Panc1 (cell line): Measurements from ENCODE around the gene DSCAM. TPM values are rescaled to one million over a fixed set of nuclear protein-coding genes. Genes with fewer than 3 reads are reported as not detected.

Experiments
- ATAC-seq: fragments of 200-7000 bp; cut with Tn5 transposase; 2 replicates; pipeline ENCODE4 v1.9.1; 2020; ENCODE audit warnings: mild to moderate bottlenecking, moderate library complexity
- BruUV-seq: library from RNA; stranded (reverse); fragments of 400-500 nt; replicated peaks from 2 replicates; lab custom pipeline; 2021; lab: Mats Ljungman, UMichigan
- CTCF ChIA-PET: fragments of 300-600 bp; sonication (Branson Sonifier 250); formaldehyde crosslinking; loops from one replicate; lab custom pipeline; 2022; ENCODE audit warnings: antibody characterized with exemption; lab: Charles Lee
- POLR2A ChIA-PET: fragments of 300-600 bp; sonication (Branson Sonifier 250); formaldehyde crosslinking; loops from one replicate; lab custom pipeline; 2022; ENCODE audit warnings: antibody characterized with exemption; lab: Charles Lee
- DNase-seq: peaks from one replicate; pipeline ENCODE4 v3.0.0-alpha.2; 2010; ENCODE audit warnings: low read depth, low spot score
- H3K27ac ChIP-seq: 2 replicates; pipeline ENCODE4 v1.5.1; 2011; ENCODE audit warnings: mild to moderate bottlenecking, low read length, inconsistent platforms
- H3K27me3 ChIP-seq: fragments of 200-500 bp; sonication (Bioruptor generic); 2 replicates; pipeline ENCODE4 v1.6.0; 2014; ENCODE audit warnings: low read length, inconsistent platforms; ENCODE audit not compliant: control insufficient read depth, insufficient read depth
- H3K36me3 ChIP-seq: fragments of 200-500 bp; sonication (Bioruptor generic); 2 replicates; pipeline ENCODE4 v1.5.1; 2014; ENCODE audit warnings: inconsistent platforms, mild to moderate bottlenecking, low read length, moderate library complexity; ENCODE audit not compliant: control insufficient read depth, insufficient read depth
- H3K4me1 ChIP-seq: 2 replicates; pipeline ENCODE4 v1.5.1; 2011; ENCODE audit warnings: inconsistent platforms, mild to moderate bottlenecking, low read length, moderate library complexity; ENCODE audit not compliant: control insufficient read depth, insufficient read depth
- H3K4me3 ChIP-seq, 2 experiments: 2 replicates each; pipeline ENCODE4 v1.5.1; 2011 to 2012; ENCODE audit warnings: low read depth in 2 of 2, low read length in 2 of 2, mild to moderate bottlenecking in 2 of 2, inconsistent platforms in 1 of 2, moderate library complexity in 1 of 2
- H3K9me3 ChIP-seq: fragments of 200-500 bp; sonication (Bioruptor generic); 2 replicates; pipeline ENCODE4 v1.5.1; 2014; ENCODE audit warnings: low read depth, mild to moderate bottlenecking, inconsistent platforms, low read length, moderate library complexity; ENCODE audit not compliant: control insufficient read depth, insufficient read depth
- POLR2AphosphoS5 ChIP-seq: IDR thresholded peaks from 2 replicates; pipeline ENCODE4 v1.6.1; 2012; ENCODE audit warnings: mild to moderate bottlenecking, low read depth, low read length, moderate library complexity
- REST ChIP-seq, 2 experiments: IDR thresholded peaks; 2 replicates each; pipeline ENCODE4 v1.6.1; 2011 to 2012; ENCODE audit warnings: low read depth in 2 of 2, control low read depth in 1 of 2, low read length in 1 of 2, mild to moderate bottlenecking in 1 of 2, moderate library complexity in 1 of 2; ENCODE audit not compliant: insufficient read depth in 1 of 2
- SIN3A ChIP-seq: IDR thresholded peaks from 2 replicates; pipeline ENCODE4 v1.6.1; 2012; ENCODE audit warnings: low read depth, mild to moderate bottlenecking, low read length, moderate library complexity, borderline replicate concordance; ENCODE audit not compliant: insufficient read depth
- TCF7L2 ChIP-seq: IDR thresholded peaks from 2 replicates; pipeline ENCODE4 v1.6.1; 2011; ENCODE audit warnings: mild to moderate bottlenecking, low read depth, low read length, inconsistent platforms
- in situ Hi-C: cut with HindIII; loops from 2 replicates; pipeline ENCODE4 v1.10.0; 2016; ENCODE audit warnings: low sequenced_read_pairs, low pct_unique_long_range_greater_than_20kb
- intact Hi-C: fragments of 100-400 bp; cut with micrococcal nuclease; formaldehyde crosslinking; loops from one replicate; pipeline ENCODE4 v1.10.0; 2022; ENCODE audit not compliant: unreplicated experiment
- total RNA-seq: library from RNA; stranded (reverse); gene quantifications from one replicate; pipeline ENCODE4 v1.2.1, GENCODE V29; 2021; ENCODE audit not compliant: unreplicated experiment
- TF ChIP-seq, protein P1 (sequence below): fragments of 450-650 bp; IDR thresholded peaks from 2 replicates; pipeline ENCODE4 v1.5.1; 2017; ENCODE audit warnings: mild to moderate bottlenecking

DSCAM gene
- total RNA-seq, 1 experiment from 2014 or later, result not detected

- ChIA-PET POLR2A (no interaction called here), CTCF (no interaction called here)
- BruUV-seq, result no TSS peak
- H3K9me3 ChIP-seq, result no peaks in the 10 kb centered on the region
- H3K4me3 ChIP-seq, result no peak overlapping the region
- no peak for TF ChIP-seq SIN3A
- no peak for TF ChIP-seq POLR2AphosphoS5
- TF ChIP-seq TCF7L2, result no peak
- TF ChIP-seq REST (IDR thresholded peaks at IDR 0.05; ENCODE audit: insufficient read depth in 1 of 2, low read depth in 2 of 2, low read length in 1 of 2), result no peak
- TF ChIP-seq, protein P1, sequence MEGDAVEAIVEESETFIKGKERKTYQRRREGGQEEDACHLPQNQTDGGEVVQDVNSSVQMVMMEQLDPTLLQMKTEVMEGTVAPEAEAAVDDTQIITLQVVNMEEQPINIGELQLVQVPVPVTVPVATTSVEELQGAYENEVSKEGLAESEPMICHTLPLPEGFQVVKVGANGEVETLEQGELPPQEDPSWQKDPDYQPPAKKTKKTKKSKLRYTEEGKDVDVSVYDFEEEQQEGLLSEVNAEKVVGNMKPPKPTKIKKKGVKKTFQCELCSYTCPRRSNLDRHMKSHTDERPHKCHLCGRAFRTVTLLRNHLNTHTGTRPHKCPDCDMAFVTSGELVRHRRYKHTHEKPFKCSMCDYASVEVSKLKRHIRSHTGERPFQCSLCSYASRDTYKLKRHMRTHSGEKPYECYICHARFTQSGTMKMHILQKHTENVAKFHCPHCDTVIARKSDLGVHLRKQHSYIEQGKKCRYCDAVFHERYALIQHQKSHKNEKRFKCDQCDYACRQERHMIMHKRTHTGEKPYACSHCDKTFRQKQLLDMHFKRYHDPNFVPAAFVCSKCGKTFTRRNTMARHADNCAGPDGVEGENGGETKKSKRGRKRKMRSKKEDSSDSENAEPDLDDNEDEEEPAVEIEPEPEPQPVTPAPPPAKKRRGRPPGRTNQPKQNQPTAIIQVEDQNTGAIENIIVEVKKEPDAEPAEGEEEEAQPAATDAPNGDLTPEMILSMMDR, result no peak
- ATAC-seq (no peak), DNase-seq (no peak)
- H3K27me3 ChIP-seq, result no peaks in the 10 kb centered on the region
- no peaks in the 10 kb centered on the region for H3K4me1 ChIP-seq
- in situ Hi-C loops (no loop called here), intact Hi-C loops (no loop called here)
- no peaks in the 10 kb centered on the region for H3K36me3 ChIP-seq
- no peak overlapping the region for H3K27ac ChIP-seq
Measured at GRCh38 chr21:40244981-40245380, 602.0 kb downstream of the DSCAM start.

- TF ChIP-seq, protein P1, result no peak
- TF ChIP-seq REST (IDR thresholded peaks at IDR 0.05; ENCODE audit: insufficient read depth in 1 of 2, low read depth in 2 of 2, low read length in 1 of 2), result no peak
- TF ChIP-seq SIN3A, result no peak
- TF ChIP-seq TCF7L2, result no peak
- no peak for TF ChIP-seq POLR2AphosphoS5
- no peak for ATAC-seq
- CTCF ChIA-PET, result no interaction called here
- no peak overlapping the region for H3K4me3 ChIP-seq
- no peaks in the 10 kb centered on the region for H3K9me3 ChIP-seq
- POLR2A ChIA-PET, result no interaction called here
- in situ Hi-C loops (no loop called here), intact Hi-C loops (no loop called here)
- H3K4me1 ChIP-seq, result no peaks in the 10 kb centered on the region
- no peaks in the 10 kb centered on the region for H3K27me3 ChIP-seq
- no TSS peak for BruUV-seq
- no peaks in the 10 kb centered on the region for H3K36me3 ChIP-seq
- H3K27ac ChIP-seq, result no peak overlapping the region
- no peak for DNase-seq
Measured at GRCh38 chr21:40243685-40244084, 603.3 kb downstream of the DSCAM start.
